ENCODE results near the gene STYXL2.

DNA sequence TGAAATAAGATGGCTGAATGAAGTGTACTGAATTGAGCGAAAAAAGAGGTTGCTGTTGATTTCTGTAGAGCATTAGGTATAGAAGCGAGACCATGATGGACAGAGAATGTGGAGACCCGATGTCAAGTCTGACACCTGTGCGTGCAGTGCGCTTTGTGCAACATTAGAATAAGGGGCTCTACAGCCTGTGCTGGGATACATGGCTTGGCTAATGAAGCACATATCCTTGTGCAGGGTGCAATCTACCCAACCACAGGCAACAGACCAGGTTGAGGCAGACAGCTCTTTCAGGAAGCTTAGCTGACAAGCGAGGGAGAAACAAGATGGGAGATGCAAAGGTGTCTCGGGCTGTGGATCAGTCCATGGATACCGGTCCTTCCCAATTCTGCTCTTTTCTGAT lies 22.6 kb upstream of the STYXL2 start:
- TF ChIP-seq, protein P1, sequence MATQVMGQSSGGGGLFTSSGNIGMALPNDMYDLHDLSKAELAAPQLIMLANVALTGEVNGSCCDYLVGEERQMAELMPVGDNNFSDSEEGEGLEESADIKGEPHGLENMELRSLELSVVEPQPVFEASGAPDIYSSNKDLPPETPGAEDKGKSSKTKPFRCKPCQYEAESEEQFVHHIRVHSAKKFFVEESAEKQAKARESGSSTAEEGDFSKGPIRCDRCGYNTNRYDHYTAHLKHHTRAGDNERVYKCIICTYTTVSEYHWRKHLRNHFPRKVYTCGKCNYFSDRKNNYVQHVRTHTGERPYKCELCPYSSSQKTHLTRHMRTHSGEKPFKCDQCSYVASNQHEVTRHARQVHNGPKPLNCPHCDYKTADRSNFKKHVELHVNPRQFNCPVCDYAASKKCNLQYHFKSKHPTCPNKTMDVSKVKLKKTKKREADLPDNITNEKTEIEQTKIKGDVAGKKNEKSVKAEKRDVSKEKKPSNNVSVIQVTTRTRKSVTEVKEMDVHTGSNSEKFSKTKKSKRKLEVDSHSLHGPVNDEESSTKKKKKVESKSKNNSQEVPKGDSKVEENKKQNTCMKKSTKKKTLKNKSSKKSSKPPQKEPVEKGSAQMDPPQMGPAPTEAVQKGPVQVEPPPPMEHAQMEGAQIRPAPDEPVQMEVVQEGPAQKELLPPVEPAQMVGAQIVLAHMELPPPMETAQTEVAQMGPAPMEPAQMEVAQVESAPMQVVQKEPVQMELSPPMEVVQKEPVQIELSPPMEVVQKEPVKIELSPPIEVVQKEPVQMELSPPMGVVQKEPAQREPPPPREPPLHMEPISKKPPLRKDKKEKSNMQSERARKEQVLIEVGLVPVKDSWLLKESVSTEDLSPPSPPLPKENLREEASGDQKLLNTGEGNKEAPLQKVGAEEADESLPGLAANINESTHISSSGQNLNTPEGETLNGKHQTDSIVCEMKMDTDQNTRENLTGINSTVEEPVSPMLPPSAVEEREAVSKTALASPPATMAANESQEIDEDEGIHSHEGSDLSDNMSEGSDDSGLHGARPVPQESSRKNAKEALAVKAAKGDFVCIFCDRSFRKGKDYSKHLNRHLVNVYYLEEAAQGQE (IDR thresholded peaks at IDR 0.05; ENCODE audit: insufficient read depth in 1 of 2, low read depth in 2 of 2, low read length in 2 of 2): no peak
- no peak for TF ChIP-seq TAF1 (IDR thresholded peaks at IDR 0.05; ENCODE audit: borderline replicate concordance, insufficient read depth, low read length)
- TF ChIP-seq POLR2AphosphoS5 (IDR thresholded peaks at IDR 0.05; ENCODE audit: low read depth, low read length): no peak
